ENCODE measurements around the gene CMIP.

CMIP gene

DNA sequence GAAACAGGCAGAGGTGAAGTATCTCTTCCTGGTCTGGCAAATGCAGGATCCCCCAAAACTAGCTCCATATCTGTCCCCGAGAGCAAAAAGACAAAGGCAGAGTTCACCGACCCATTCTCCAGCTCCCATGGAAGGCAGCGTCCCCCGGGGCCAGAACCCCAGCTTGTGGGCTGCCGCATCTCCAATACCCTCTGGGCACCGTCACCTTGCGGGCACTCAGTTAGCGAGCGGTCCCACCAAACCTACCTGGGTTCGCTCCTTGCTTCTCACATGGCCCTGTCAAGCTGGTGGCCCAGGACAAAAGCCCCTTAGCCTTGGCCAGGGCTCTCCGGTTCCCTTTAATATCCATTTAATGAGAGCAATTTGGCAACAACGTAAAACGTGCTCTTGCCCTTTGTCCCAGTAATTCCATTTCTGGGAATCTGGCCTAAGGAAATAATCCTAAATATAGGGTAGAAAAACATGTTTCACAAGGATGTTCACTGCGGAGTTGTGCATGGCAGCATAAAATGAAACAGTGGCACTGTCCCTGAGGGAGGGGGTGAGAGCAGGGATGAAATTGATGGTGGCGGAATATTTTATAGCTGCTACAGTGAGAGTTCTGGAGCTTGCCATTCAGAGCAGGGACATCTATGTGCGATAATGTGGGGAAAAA is 157.1 kb downstream of the CMIP start:
- Histone ChIP-seq H3K36me3 (ENCODE audit: insufficient read depth, low read depth, low read length) (no peaks in the 10 kb centered on the region), H3K27me3 (ENCODE audit: insufficient read depth, low read length) (no peaks in the 10 kb centered on the region), H3K27ac (ENCODE audit: low read length) (no peak overlapping the region), H3K9ac (ENCODE audit: low read depth, low read length) (no peak overlapping the region), H3K9me3 (ENCODE audit: insufficient read depth, low read depth, low read length) (no peaks in the 10 kb centered on the region), H3K4me3 (ENCODE audit: low read length) (no peak overlapping the region), H3K4me1 (ENCODE audit: insufficient read depth, low read length) (no peaks in the 10 kb centered on the region)

DNA sequence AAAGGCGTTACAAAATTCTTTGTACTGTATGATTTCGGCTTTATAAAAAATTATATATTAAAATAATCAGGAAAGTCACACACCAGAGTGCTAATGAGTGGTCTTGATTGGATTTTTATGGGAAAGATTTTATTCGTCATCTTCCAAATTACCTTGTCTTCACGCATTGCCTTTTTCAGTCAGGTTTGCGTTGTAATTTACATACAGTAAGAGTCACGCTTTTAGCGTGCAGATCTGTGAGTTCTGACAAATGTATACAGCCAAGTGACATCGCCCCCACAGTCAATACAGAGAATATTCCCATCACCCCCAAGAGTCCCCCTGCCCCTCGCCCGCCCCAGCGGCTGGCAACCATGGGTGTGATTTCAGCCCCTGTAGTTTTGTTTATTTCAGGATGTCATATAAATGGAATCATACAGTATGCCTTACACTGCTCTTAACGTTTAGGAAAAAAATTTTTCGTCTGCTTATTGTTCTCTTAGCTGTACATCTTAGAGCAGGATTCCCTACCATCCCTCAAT is 157.7 kb downstream of the CMIP start:
- no peaks in the 10 kb centered on the region for H3K4me1 ChIP-seq (ENCODE audit: insufficient read depth, low read length)
- H3K9me3 ChIP-seq (ENCODE audit: insufficient read depth, low read depth, low read length), result no peaks in the 10 kb centered on the region
- H3K36me3 ChIP-seq (ENCODE audit: insufficient read depth, low read depth, low read length), result no peaks in the 10 kb centered on the region
- H3K4me3 ChIP-seq (ENCODE audit: low read length), result no peak overlapping the region
- no peaks in the 10 kb centered on the region for H3K27me3 ChIP-seq (ENCODE audit: insufficient read depth, low read length)
- no peak overlapping the region for H3K9ac ChIP-seq (ENCODE audit: low read depth, low read length)
- H3K27ac ChIP-seq (ENCODE audit: low read length), result no peak overlapping the region

DNA sequence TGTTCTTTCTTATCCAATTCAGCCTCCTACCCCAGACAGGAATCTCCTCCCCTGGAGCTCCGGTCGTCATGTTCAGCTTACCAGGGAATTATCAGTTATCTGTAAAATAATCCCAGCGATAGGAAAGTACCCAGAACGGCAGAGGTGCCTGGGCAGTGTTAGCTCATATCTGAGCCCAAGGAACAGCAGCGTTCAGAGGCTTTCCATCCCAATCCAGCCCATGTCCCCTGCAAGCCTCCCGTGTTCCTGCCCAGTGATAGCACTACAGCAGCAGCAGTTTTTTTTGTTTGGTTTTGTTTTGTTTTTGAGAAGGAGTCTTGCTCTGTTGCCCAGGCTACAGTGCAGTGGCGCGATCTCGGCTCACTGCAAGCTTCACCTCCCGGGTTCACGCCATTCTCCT is 158.2 kb downstream of the CMIP start:
- Histone ChIP-seq H3K9me3 (ENCODE audit: insufficient read depth, low read depth, low read length) (no peaks in the 10 kb centered on the region), H3K27me3 (ENCODE audit: insufficient read depth, low read length) (no peaks in the 10 kb centered on the region), H3K36me3 (ENCODE audit: insufficient read depth, low read depth, low read length) (peaks cover 5% of the 10 kb centered on the region), H3K27ac (ENCODE audit: low read length) (no peak overlapping the region), H3K4me1 (ENCODE audit: insufficient read depth, low read length) (no peaks in the 10 kb centered on the region), H3K4me3 (ENCODE audit: low read length) (no peak overlapping the region), H3K9ac (ENCODE audit: low read depth, low read length) (no peak overlapping the region)

DNA sequence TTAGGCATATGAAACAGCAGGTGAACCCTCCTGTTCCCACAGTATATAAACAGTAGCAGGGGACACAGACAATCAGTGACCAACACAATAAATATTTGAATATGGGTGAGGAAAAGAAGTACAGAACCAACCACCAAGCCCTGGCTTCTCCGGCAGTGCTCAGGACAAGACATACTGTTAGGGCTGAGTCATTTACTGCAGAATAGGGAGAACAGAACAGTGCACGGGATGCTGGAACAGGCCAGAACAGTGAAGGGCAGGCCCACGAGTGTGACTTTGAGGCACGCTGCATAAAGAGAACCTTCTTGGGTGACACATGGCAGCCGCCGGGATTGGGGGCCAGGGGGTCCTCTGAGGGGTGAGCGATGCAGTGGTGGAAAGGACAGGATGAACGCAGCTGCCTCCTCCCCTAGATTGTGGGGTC is 160.4 kb downstream of the CMIP start:
- no peaks in the 10 kb centered on the region for H3K27me3 ChIP-seq (ENCODE audit: insufficient read depth, low read length)
- no peak overlapping the region for H3K4me3 ChIP-seq (ENCODE audit: low read length)
- H3K36me3 ChIP-seq (ENCODE audit: insufficient read depth, low read depth, low read length), result peaks cover 15% of the 10 kb centered on the region
- H3K9me3 ChIP-seq (ENCODE audit: insufficient read depth, low read depth, low read length), result no peaks in the 10 kb centered on the region
- H3K4me1 ChIP-seq (ENCODE audit: insufficient read depth, low read length), result no peaks in the 10 kb centered on the region
- H3K27ac ChIP-seq (ENCODE audit: low read length), result no peak overlapping the region
- no peak overlapping the region for H3K9ac ChIP-seq (ENCODE audit: low read depth, low read length)

DNA sequence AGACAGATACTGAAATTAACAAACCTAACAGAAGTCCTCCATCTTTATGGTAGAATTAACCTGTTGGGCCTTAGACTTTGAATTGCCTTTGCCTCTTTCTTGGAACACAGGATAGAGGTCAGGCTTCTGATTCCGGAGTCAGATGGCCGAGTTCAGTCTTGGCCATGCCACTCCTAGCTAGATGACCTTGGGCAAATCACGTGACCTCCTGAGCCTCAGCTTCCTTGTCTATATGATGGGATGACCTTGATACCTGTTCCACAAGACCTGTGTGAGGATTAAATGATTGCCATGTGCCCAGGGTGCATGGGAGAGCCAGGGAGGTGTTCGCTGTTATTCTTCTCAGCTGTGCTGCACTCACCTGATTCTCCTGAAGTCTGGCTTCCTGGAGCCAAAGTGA is 161.4 kb downstream of the CMIP start:
- Histone ChIP-seq H3K36me3 (ENCODE audit: insufficient read depth, low read depth, low read length) (peaks cover 15% of the 10 kb centered on the region), H3K4me1 (ENCODE audit: insufficient read depth, low read length) (no peaks in the 10 kb centered on the region), H3K27me3 (ENCODE audit: insufficient read depth, low read length) (no peaks in the 10 kb centered on the region), H3K4me3 (ENCODE audit: low read length) (no peak overlapping the region), H3K9ac (ENCODE audit: low read depth, low read length) (no peak overlapping the region), H3K9me3 (ENCODE audit: insufficient read depth, low read depth, low read length) (no peaks in the 10 kb centered on the region), H3K27ac (ENCODE audit: low read length) (no peak overlapping the region)

DNA sequence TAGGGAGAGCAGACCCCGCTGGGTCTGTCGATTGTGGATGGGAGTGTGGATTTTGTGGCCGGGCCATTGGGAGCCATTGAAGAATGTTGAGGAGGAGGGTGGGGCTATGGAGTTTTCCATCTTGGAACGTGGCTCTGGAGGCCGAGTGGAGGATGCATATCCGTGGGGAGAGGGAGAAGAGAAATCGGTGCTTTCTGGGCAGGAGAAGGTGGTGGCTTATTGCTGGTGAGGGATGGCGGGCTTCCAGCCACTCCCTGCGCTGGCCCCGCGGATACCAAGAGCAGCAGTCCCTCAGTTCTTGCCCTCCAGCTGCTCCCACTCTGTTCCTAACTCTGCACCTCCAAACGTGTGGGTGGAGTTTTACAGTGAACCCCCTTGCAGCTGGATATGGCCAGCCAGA is 162.4 kb downstream of the CMIP start:
- Histone ChIP-seq H3K4me3 (ENCODE audit: low read length) (no peak overlapping the region), H3K9ac (ENCODE audit: low read depth, low read length) (no peak overlapping the region), H3K27ac (ENCODE audit: low read length) (no peak overlapping the region), H3K36me3 (ENCODE audit: insufficient read depth, low read depth, low read length) (peaks cover 15% of the 10 kb centered on the region), H3K9me3 (ENCODE audit: insufficient read depth, low read depth, low read length) (no peaks in the 10 kb centered on the region), H3K4me1 (ENCODE audit: insufficient read depth, low read length) (no peaks in the 10 kb centered on the region), H3K27me3 (ENCODE audit: insufficient read depth, low read length) (no peaks in the 10 kb centered on the region)

DNA sequence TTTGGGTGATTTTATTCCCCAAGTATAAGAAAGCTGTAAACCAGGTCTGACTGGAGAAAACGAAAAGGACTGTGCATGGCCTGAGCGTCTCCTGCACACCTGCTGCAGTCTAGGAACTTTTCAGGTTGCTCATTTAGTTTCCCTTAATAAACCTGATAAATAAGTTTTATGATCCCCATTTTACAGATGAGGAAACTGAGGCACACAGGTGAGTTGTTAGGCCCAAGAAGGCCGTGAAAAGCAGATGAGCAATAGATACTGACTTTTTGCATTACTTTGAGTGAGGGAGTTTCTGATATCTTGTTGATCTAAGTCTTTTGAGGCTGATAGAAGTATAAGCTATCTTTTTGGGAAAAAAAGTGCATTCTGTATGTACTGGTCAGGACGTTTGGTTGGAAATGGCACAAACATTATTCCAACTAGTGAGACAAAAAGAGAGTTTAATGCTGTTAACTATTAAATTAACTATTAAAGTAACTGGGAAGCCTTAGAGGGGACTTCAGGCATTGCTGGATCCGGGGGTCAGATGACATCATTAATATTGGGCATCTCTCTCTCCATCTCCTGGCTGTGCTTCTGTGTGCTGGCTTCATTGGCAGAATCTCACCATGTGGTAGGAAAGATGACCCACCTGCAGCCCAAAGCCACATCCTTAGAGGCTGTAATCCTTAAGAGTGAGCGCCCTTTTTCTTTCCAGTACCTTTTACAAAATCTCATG is 163.4 kb downstream of the CMIP start:
- no peak overlapping the region for H3K9ac ChIP-seq (ENCODE audit: low read depth, low read length)
- no peaks in the 10 kb centered on the region for H3K4me1 ChIP-seq (ENCODE audit: insufficient read depth, low read length)
- H3K27ac ChIP-seq (ENCODE audit: low read length), result no peak overlapping the region
- H3K36me3 ChIP-seq (ENCODE audit: insufficient read depth, low read depth, low read length), result peaks cover 15% of the 10 kb centered on the region
- H3K27me3 ChIP-seq (ENCODE audit: insufficient read depth, low read length), result no peaks in the 10 kb centered on the region
- no peak overlapping the region for H3K4me3 ChIP-seq (ENCODE audit: low read length)
- H3K9me3 ChIP-seq (ENCODE audit: insufficient read depth, low read depth, low read length), result no peaks in the 10 kb centered on the region

DNA sequence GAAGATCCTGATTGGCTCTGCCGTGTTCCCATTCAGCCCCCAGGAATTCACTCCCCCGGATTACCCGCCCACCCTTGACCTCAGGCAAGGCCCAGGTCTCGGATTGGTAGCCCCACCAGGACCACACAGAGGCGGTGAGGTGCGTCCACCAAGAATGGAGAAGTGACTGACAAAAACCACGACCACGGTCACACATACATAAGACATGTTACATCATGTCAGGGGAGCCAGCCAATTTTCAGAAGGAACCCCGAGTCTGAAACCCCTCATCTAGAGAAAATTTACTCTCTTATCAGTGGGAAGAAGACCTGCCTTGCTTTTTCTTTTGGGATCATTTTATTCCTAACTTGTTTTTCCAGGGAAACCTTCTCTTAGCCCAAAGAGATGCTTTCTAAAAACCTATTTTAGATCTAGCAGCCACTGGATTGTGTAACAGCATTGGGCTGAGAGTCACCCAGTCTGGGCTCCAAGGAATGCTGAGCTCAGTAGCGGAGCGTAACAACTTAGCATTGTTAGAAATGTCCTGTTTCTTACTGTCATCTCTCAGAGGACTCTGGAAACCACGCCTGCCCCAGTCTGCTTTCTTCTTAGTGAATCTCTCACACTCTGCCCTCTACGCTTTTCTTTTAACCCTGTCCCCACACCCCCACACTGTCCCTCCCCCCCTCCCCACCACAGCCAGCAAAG is 164.1 kb downstream of the CMIP start:
- H3K4me3 ChIP-seq (ENCODE audit: low read length), result no peak overlapping the region
- no peaks in the 10 kb centered on the region for H3K9me3 ChIP-seq (ENCODE audit: insufficient read depth, low read depth, low read length)
- H3K9ac ChIP-seq (ENCODE audit: low read depth, low read length), result no peak overlapping the region
- no peaks in the 10 kb centered on the region for H3K27me3 ChIP-seq (ENCODE audit: insufficient read depth, low read length)
- no peaks in the 10 kb centered on the region for H3K4me1 ChIP-seq (ENCODE audit: insufficient read depth, low read length)
- peaks cover 15% of the 10 kb centered on the region for H3K36me3 ChIP-seq (ENCODE audit: insufficient read depth, low read depth, low read length)
- no peak overlapping the region for H3K27ac ChIP-seq (ENCODE audit: low read length)

DNA sequence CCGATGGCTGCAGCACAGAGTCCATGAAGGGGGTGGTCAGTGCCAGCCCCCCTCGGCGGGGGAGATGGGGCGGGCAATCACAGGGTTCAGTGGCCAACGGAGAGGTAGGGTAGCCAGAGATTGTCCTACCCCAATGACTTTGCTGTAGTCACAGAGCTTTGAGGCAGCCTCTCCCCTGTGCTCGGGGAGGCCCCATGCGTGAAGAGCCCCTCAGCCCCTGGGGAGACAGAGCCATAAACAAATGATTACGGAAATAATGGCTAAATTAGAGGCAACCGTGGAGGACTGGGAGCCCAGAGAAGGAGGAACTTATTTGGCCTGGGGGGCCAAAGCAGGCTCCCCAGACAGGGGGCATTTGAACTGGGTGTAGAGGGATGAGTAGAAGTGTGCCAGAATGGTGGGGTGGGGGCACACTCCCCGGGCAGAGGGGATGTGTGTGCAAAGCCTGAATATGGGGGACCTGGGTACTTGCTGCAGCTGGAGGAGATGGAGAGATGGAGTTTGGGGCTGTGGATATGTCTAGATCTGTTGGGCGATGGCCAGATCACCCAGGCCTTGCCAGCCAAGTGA is 164.8 kb downstream of the CMIP start:
- H3K36me3 ChIP-seq (ENCODE audit: insufficient read depth, low read depth, low read length), result peaks cover 15% of the 10 kb centered on the region
- H3K9ac ChIP-seq (ENCODE audit: low read depth, low read length), result no peak overlapping the region
- no peaks in the 10 kb centered on the region for H3K4me1 ChIP-seq (ENCODE audit: insufficient read depth, low read length)
- no peak overlapping the region for H3K4me3 ChIP-seq (ENCODE audit: low read length)
- H3K27ac ChIP-seq (ENCODE audit: low read length), result no peak overlapping the region
- no peaks in the 10 kb centered on the region for H3K27me3 ChIP-seq (ENCODE audit: insufficient read depth, low read length)
- H3K9me3 ChIP-seq (ENCODE audit: insufficient read depth, low read depth, low read length), result no peaks in the 10 kb centered on the region

DNA sequence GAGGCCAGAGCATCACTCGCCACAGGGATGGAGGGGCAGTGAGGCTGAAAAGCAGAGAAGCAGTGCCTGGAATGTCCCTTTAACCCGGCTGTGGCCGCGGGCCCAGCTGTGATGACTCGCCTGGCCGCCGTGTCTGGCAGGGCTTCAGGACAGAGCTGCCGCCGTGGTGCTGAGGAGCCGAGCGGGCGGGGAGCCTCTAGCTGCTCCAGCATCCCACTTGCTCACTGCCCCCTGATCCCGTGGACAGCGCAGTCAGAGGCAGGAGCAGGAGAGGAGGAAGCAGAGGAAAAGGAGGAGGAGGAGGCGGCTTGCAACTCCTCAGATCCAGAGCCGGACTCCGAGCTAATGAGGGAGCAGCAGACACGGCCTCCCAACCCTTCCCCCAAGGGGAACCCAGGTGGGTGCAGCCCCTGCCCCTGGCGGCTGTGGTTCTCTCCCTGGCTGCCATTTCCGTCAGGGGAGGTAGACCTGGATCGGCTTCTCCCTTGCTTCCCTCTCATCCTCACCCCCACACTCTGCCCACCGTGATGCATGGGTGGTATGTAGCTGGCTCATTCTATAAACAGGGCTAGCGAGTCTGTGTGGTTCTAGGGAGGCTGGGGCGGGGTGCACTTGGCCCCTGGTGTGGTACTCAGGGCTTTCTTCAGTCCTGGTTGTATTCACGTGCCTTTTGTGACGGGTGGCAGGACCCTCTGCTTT is 165.7 kb downstream of the CMIP start:
- H3K9ac ChIP-seq (ENCODE audit: low read depth, low read length), result no peak overlapping the region
- H3K9me3 ChIP-seq (ENCODE audit: insufficient read depth, low read depth, low read length), result no peaks in the 10 kb centered on the region
- no peak overlapping the region for H3K4me3 ChIP-seq (ENCODE audit: low read length)
- no peak overlapping the region for H3K27ac ChIP-seq (ENCODE audit: low read length)
- H3K27me3 ChIP-seq (ENCODE audit: insufficient read depth, low read length), result no peaks in the 10 kb centered on the region
- H3K36me3 ChIP-seq (ENCODE audit: insufficient read depth, low read depth, low read length), result peaks cover 15% of the 10 kb centered on the region
- no peaks in the 10 kb centered on the region for H3K4me1 ChIP-seq (ENCODE audit: insufficient read depth, low read length)

DNA sequence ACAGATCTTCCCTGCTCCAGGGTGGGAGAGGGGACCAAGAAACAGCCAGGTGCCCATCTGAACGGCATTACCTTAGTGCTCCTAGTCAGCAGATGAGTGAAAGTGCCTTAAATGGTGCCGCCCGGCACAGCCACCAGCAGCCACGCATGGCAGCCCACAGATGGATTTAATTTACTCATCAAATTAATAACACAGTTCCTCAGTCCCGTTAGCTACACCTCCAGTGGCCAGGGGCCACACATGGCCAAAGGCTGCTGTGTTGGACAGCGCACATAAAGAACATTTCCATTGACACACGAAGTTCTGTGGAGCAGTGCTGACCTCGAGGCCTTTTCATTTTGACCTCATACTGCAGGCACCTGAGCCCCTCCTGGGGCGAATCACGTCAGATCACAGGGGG is 166.3 kb downstream of the CMIP start:
- Histone ChIP-seq H3K4me3 (ENCODE audit: low read length) (no peak overlapping the region), H3K27ac (ENCODE audit: low read length) (no peak overlapping the region), H3K9ac (ENCODE audit: low read depth, low read length) (no peak overlapping the region), H3K27me3 (ENCODE audit: insufficient read depth, low read length) (no peaks in the 10 kb centered on the region), H3K36me3 (ENCODE audit: insufficient read depth, low read depth, low read length) (peaks cover 15% of the 10 kb centered on the region), H3K4me1 (ENCODE audit: insufficient read depth, low read length) (no peaks in the 10 kb centered on the region), H3K9me3 (ENCODE audit: insufficient read depth, low read depth, low read length) (no peaks in the 10 kb centered on the region)
